H9 (cell line): ENCODE results near the gene IL16. TPM values are rescaled to one million over a fixed set of nuclear protein-coding genes. Genes with fewer than 3 reads are reported as not detected.

Source experiments
- DNase-seq: peaks from one replicate; pipeline ENCODE4 v3.0.0-alpha.2; 2017
- H2AFZ ChIP-seq: one replicate; pipeline ENCODE4 v1.6.1; 2013; ENCODE audit warnings: mild to moderate bottlenecking, low read length, control low read depth, moderate library complexity
- H2AK5ac ChIP-seq: 2 replicates; pipeline ENCODE4 v1.6.1; 2013; ENCODE audit warnings: low read length, control low read depth, mixed read lengths; ENCODE audit not compliant: insufficient read length
- H2BK120ac ChIP-seq: one replicate; pipeline ENCODE4 v1.6.1; 2013; ENCODE audit warnings: low read depth, mild to moderate bottlenecking, low read length, control low read depth, inconsistent platforms; ENCODE audit not compliant: poor library complexity, severe bottlenecking
- H2BK12ac ChIP-seq: 2 replicates; pipeline ENCODE4 v1.6.1; 2013; ENCODE audit warnings: low read length, control low read depth, mixed read lengths, low read depth; ENCODE audit not compliant: insufficient read length
- H2BK15ac ChIP-seq: 2 replicates; pipeline ENCODE4 v1.6.1; 2013; ENCODE audit warnings: low read depth, low read length, control low read depth
- H2BK20ac ChIP-seq: one replicate; pipeline ENCODE4 v1.6.1; 2013; ENCODE audit warnings: low read depth, mild to moderate bottlenecking, low read length, control low read depth, inconsistent platforms; ENCODE audit not compliant: poor library complexity, severe bottlenecking
- H2BK5ac ChIP-seq: 2 replicates; pipeline ENCODE4 v1.6.1; 2013; ENCODE audit warnings: low read length, control low read depth, mixed read lengths; ENCODE audit not compliant: insufficient read length
- H3K14ac ChIP-seq: 2 replicates; pipeline ENCODE4 v1.6.1; 2013; ENCODE audit warnings: low read length, control low read depth; ENCODE audit not compliant: insufficient read depth
- H3K18ac ChIP-seq: 2 replicates; pipeline ENCODE4 v1.6.1; 2013; ENCODE audit warnings: low read depth, mild to moderate bottlenecking, mixed read lengths, low read length, control low read depth; ENCODE audit not compliant: insufficient read length
- H3K23ac ChIP-seq: 2 replicates; pipeline ENCODE4 v1.6.1; 2013; ENCODE audit warnings: low read length, control low read depth, mixed read lengths, low read depth; ENCODE audit not compliant: insufficient read length
- H3K23me2 ChIP-seq: 2 replicates; pipeline ENCODE4 v1.6.1; 2013; ENCODE audit warnings: low read depth, mild to moderate bottlenecking, mixed read lengths, low read length, control low read depth; ENCODE audit not compliant: insufficient read length, poor library complexity, severe bottlenecking
- H3K27ac ChIP-seq: 2 replicates; pipeline ENCODE4 v1.5.1; 2013; ENCODE audit warnings: low read length, control low read depth, mixed read lengths, low read depth; ENCODE audit not compliant: insufficient read length
- H3K27me3 ChIP-seq: 2 replicates; pipeline ENCODE4 v1.6.1; 2013; ENCODE audit warnings: low read length, control low read depth, inconsistent platforms; ENCODE audit not compliant: insufficient read depth
- H3K4ac ChIP-seq: 2 replicates; pipeline ENCODE4 v1.6.1; 2013; ENCODE audit warnings: low read depth, mild to moderate bottlenecking, control low read depth, inconsistent platforms, low read length, moderate library complexity
- H3K4me1 ChIP-seq: 2 replicates; pipeline ENCODE4 v1.6.1; 2013; ENCODE audit warnings: low read length, control low read depth, inconsistent platforms; ENCODE audit not compliant: insufficient read depth
- H3K4me2 ChIP-seq: 2 replicates; pipeline ENCODE4 v1.6.1; 2013; ENCODE audit warnings: low read length, control low read depth, mixed read lengths; ENCODE audit not compliant: insufficient read length, insufficient read depth
- H3K56ac ChIP-seq: 2 replicates; pipeline ENCODE4 v1.6.1; 2013; ENCODE audit warnings: low read depth, mild to moderate bottlenecking, mixed read lengths, low read length, control low read depth; ENCODE audit not compliant: insufficient read length
- H3K79me1 ChIP-seq: 2 replicates; pipeline ENCODE4 v1.6.1; 2013; ENCODE audit warnings: low read depth, mild to moderate bottlenecking, moderate library complexity, low read length, control low read depth, inconsistent platforms; ENCODE audit not compliant: insufficient read depth, poor library complexity, severe bottlenecking
- H3K79me2 ChIP-seq: 2 replicates; pipeline ENCODE4 v1.6.1; 2013; ENCODE audit warnings: low read length, control low read depth, inconsistent platforms; ENCODE audit not compliant: insufficient read depth
- H3K9ac ChIP-seq: 2 replicates; pipeline ENCODE4 v1.6.1; 2013; ENCODE audit warnings: low read length, control low read depth, mixed read lengths; ENCODE audit not compliant: insufficient read length; ENCODE audit errors: extremely low read depth
- H3K9me3 ChIP-seq: one replicate; pipeline ENCODE4 v1.6.1; 2013; ENCODE audit warnings: low read depth, low read length, inconsistent platforms; ENCODE audit not compliant: control insufficient read depth
- H3T11ph ChIP-seq: one replicate; pipeline ENCODE4 v1.6.1; 2013; ENCODE audit warnings: mild to moderate bottlenecking, low read length, control low read depth, inconsistent platforms
- H4K20me1 ChIP-seq: one replicate; pipeline ENCODE4 v1.6.1; 2013; ENCODE audit not compliant: control insufficient read depth, insufficient read length, insufficient read depth
- H4K5ac ChIP-seq: 2 replicates; pipeline ENCODE4 v1.6.1; 2013; ENCODE audit warnings: low read depth, mild to moderate bottlenecking, mixed read lengths, low read length, control low read depth; ENCODE audit not compliant: insufficient read length
- H4K8ac ChIP-seq: replicated peaks from 2 replicates; pipeline ENCODE4 v1.6.1; 2013; ENCODE audit warnings: low read length, control low read depth, mixed read lengths, low read depth; ENCODE audit not compliant: insufficient read length
- H4K91ac ChIP-seq: 2 replicates; pipeline ENCODE4 v1.6.1; 2013; ENCODE audit warnings: low read depth, mild to moderate bottlenecking, moderate library complexity, mixed read lengths, low read length, control low read depth; ENCODE audit not compliant: insufficient read length
- H3K27ac Mint-ChIP-seq, 3 experiments: 2 replicates in 2 of 3; 3 replicates in 1 of 3; pipeline ENCODE4 v1.8.0; 2020 to 2021; ENCODE audit warnings: mixed read lengths in 3 of 3, mild to moderate bottlenecking in 1 of 3, moderate library complexity in 1 of 3
- H3K27me3 Mint-ChIP-seq: 2 replicates; pipeline ENCODE4 v1.8.0; 2021; ENCODE audit warnings: low read depth, mild to moderate bottlenecking, moderate library complexity, mixed read lengths
- H3K36me3 Mint-ChIP-seq, 3 experiments: 2 replicates in 2 of 3; 3 replicates in 1 of 3; pipeline ENCODE4 v1.8.0; 2020 to 2021; ENCODE audit warnings: low read depth in 3 of 3, mixed read lengths in 3 of 3; ENCODE audit not compliant: insufficient read depth in 1 of 3
- H3K4me1 Mint-ChIP-seq, 2 experiments: 2 replicates each; pipeline ENCODE4 v1.8.0; 2020; ENCODE audit warnings: mixed read lengths in 2 of 2
- H3K4me3 Mint-ChIP-seq, 2 experiments: 2 replicates in 1 of 2; 3 replicates in 1 of 2; pipeline ENCODE4 v1.8.0; 2020 to 2021; ENCODE audit warnings: mild to moderate bottlenecking in 2 of 2, mixed read lengths in 2 of 2, moderate library complexity in 1 of 2
- H3K9me3 Mint-ChIP-seq, 2 experiments: 2 replicates in 1 of 2; 3 replicates in 1 of 2; pipeline ENCODE4 v1.8.0; 2020; ENCODE audit warnings: mild to moderate bottlenecking in 2 of 2, mixed read lengths in 2 of 2, moderate library complexity in 1 of 2
- CTCF ChIP-seq: fragments of 200-600 bp; sonication (generic); conservative IDR thresholded peaks from 3 replicates; pipeline ENCODE4 v1.8.0; 2021; ENCODE audit warnings: antibody characterized with exemption, mild to moderate bottlenecking
- WGBS: extraction: QIAGEN DNeasy Blood & Tissue Kit; methylation state at CpG from one replicate; pipeline ENCODE4 v1.1.7; 2013; ENCODE audit warnings: missing lambda C conversion rate, low lambda C conversion rate, mixed read lengths; ENCODE audit not compliant: insufficient read length; ENCODE audit errors: extremely low coverage; 5-methylcytosine and 5-hydroxymethylcytosine counted together
- total RNA-seq: library from RNA; stranded (reverse); gene quantifications from 2 replicates; pipeline ENCODE4 v1.2.1, GENCODE V29; 2021

IL16 gene
- total RNA-seq, 1 experiment from 2014 or later: 0.28 TPM

GRCh38 chr15:81333363-81333762 lies 136.7 kb downstream of the IL16 start:
- H3K4me1 ChIP-seq: no peaks in the 10 kb centered on the region
- no peak overlapping the region for H3K9ac ChIP-seq
- H3K79me1 ChIP-seq: no peaks in the 10 kb centered on the region
- no peak overlapping the region for H3K56ac ChIP-seq
- peak; percentile 7 for DNase-seq
- no peak overlapping the region for H4K5ac ChIP-seq
- Mint-ChIP-seq H3K4me1 (0 out of 4 replicates have a peak, but pooled peaks cover 2 to 3% of the 10 kb centered on the region in 2 experiments), H3K27ac (peak overlapping the region in 1 of 3 experiments; percentile 77; a peak in 1 of 7 replicates), H3K4me3 (no peak overlapping the region), H3K27me3 (no peaks in the 10 kb centered on the region; the same call in 1 of the 2 replicates), H3K36me3 (no peaks in the 10 kb centered on the region), H3K9me3 (no peaks in the 10 kb centered on the region)
- TF ChIP-seq CTCF: no peak
- no peak overlapping the region for H3K23ac ChIP-seq
- H2BK12ac ChIP-seq: no peak overlapping the region
- H2AFZ ChIP-seq: no peak overlapping the region
- H3K18ac ChIP-seq: no peak overlapping the region
- H4K20me1 ChIP-seq: no peaks in the 10 kb centered on the region
- no peak overlapping the region for H4K91ac ChIP-seq
- WGBS: no CpG with 5 or more reads among the region's 3 CpGs
- no peak overlapping the region for H2BK15ac ChIP-seq
- no peak overlapping the region for H3T11ph ChIP-seq
- H3K79me2 ChIP-seq: no peaks in the 10 kb centered on the region
- H3K14ac ChIP-seq: no peak overlapping the region
- H4K8ac ChIP-seq: no peak overlapping the region
- no peak overlapping the region for H2BK5ac ChIP-seq
- H3K4ac ChIP-seq: no peak overlapping the region
- no peak overlapping the region for H3K4me2 ChIP-seq
- H3K23me2 ChIP-seq: no peaks in the 10 kb centered on the region
- H3K27me3 ChIP-seq: no peaks in the 10 kb centered on the region
- no peak overlapping the region for H3K27ac ChIP-seq
- no peak overlapping the region for H2BK20ac ChIP-seq
- H2AK5ac ChIP-seq: no peak overlapping the region
- H3K9me3 ChIP-seq: no peaks in the 10 kb centered on the region
- H2BK120ac ChIP-seq: no peak overlapping the region
